GM12864 (cell line): Measurements from ENCODE around the gene SLC28A3.
A peak's percentile ranks its signal among the peaks of the same experiment; 100 is the strongest.

Source experiments
- DNase-seq: peaks from one replicate; pipeline ENCODE4 v3.0.0-alpha.2; 2011; ENCODE audit warnings: low read depth
- H3K4me3 ChIP-seq: 2 replicates; pipeline ENCODE4 v1.5.1; 2011; ENCODE audit warnings: mild to moderate bottlenecking, low read depth, low read length, control low read depth
- TF ChIP-seq, protein P1 (sequence below): IDR thresholded peaks from 2 replicates; pipeline ENCODE4 v1.5.1; 2011; ENCODE audit warnings: low read depth, mild to moderate bottlenecking, moderate library complexity, low read length, control low read depth, inconsistent platforms; ENCODE audit errors: missing control alignments

Gene SLC28A3

DNA sequence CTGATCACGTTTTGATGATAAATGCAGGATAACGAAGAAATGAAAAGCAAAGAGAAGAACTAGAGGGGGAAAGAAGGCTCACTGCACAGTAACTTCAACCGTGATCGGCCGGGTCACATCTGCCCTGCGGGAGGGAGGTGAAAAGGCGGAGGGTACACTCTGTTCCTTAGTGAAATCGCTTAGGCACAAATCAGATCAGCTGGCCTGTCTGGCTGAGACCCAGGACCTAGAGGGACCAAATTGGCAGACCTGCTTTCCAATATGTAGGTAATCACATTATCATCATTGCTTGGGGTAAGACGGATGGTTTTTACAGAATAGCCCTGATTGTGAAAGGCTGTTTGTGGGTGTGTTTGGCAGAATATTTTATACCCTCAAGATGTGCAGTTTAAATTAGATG, 82.2 kb downstream of the SLC28A3 start:
- H3K4me3 ChIP-seq = no peak overlapping the region
- no peak for DNase-seq
- TF ChIP-seq, protein P1, sequence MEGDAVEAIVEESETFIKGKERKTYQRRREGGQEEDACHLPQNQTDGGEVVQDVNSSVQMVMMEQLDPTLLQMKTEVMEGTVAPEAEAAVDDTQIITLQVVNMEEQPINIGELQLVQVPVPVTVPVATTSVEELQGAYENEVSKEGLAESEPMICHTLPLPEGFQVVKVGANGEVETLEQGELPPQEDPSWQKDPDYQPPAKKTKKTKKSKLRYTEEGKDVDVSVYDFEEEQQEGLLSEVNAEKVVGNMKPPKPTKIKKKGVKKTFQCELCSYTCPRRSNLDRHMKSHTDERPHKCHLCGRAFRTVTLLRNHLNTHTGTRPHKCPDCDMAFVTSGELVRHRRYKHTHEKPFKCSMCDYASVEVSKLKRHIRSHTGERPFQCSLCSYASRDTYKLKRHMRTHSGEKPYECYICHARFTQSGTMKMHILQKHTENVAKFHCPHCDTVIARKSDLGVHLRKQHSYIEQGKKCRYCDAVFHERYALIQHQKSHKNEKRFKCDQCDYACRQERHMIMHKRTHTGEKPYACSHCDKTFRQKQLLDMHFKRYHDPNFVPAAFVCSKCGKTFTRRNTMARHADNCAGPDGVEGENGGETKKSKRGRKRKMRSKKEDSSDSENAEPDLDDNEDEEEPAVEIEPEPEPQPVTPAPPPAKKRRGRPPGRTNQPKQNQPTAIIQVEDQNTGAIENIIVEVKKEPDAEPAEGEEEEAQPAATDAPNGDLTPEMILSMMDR = no peak

DNA sequence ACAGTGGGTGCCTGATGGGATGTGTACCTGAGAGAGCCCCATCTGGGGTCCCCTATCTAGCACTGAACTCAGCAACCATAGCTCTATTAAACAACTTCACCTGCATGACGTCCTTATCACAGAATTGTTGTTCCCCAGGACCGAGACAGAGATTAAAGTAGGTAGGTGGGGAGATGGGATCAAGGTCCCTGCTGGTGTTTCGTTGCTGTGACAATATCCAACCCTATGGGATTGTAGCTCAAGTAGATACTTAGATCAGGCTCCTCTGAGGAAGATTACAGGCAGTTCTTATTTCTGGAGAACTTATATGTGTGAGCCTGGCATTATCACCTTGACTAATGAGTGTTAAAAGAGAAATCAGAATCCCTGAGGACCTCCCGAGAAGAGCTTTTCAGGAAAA, 84.9 kb downstream of the SLC28A3 start:
- no peak for DNase-seq
- TF ChIP-seq, protein P1 = no peak

DNA sequence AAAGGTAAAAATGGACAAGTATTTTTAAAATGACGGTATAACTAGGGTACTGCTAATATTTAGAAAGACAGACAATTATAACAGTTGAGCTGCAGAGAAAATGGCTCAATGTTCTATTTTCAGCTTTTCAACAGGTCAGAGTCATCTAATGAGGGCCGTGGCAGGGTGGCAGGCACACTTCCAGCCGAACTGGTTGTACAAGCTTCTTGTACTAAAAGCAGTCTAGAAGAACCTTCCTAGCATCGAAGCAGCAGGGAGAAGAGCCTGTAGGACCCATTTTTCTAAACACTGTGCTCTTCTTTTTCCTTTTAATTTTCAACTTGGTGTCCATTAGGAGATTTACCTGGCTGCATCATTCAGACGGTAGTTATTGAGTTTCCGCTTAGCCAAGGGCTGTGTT, 85.6 kb downstream of the SLC28A3 start:
- TF ChIP-seq, protein P1 = no peak
- no peak overlapping the region for H3K4me3 ChIP-seq
- DNase-seq = no peak

More for the DNA sequence above, 84.9 kb downstream of the SLC28A3 start:
- no peak overlapping the region for H3K4me3 ChIP-seq

DNA sequence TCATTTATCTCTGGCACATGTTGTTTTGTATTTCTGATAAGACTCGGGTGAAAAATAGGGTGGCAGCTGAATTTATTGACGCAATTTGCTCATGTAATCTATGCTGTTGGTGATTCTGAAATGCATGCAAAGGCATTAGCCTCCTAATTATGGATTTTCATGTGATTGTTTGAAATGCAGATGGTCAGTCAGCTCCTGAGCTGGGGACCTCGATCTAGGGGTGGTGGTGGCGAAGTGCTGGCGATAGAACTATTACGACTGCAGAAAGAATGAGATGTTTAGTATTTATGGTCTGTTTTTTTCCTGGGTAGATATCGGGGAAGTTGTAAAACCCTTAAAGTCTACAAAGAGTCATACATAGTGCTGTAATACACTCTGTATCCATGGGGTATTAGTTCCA, 88.6 kb downstream of the SLC28A3 start:
- DNase-seq = no peak
- no peak overlapping the region for H3K4me3 ChIP-seq
- TF ChIP-seq, protein P1 = no peak

DNA sequence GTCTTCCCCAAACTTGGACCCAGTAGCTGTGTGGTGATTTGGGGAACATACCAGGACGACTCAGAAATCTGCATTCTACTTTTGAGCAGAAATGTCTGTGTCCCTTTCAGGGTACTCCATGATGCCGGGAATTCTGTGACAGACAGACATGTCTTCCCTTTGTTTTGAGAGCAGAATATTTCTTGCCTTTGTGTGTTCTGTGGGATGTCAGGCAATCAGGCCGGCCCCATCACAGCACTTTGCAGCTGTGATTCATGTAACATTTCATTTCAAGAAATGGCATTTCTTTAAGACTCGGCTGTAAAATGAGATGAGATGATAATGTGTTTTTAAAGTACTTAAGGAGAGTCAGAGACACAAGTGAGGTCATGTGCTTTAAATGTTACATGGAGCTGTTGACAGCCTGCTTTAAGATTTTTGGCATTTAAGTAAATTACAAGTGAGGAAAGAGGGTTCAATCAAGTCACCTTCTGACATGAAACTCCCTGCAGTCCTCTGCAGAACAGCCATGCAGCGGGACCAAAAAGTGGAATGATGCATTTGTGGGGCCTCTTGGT, 98.7 kb downstream of the SLC28A3 start:
- TF ChIP-seq, protein P1 = no peak
- H3K4me3 ChIP-seq = no peak overlapping the region
- no peak for DNase-seq

DNA sequence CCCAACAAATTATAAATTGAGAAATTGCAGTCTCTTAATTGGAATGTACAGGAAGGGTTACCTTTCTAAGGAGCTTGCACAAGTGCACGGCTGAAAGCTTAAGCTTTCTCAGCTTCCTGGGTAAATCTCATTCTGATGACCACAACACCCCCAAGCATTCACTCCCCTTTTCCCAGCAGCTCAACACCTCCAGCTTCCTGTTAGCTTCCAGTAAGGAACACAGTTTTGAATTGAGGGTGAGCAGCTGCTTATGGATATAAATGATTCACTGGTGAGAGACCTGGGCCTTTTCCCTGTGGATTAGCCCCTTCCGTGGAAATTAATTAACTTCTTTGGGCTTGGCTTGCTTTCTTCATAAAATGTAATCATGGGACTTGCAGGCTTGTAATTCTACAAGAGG, 101.2 kb downstream of the SLC28A3 start:
- H3K4me3 ChIP-seq = no peak overlapping the region
- TF ChIP-seq, protein P1 = no peak
- DNase-seq = no peak

DNA sequence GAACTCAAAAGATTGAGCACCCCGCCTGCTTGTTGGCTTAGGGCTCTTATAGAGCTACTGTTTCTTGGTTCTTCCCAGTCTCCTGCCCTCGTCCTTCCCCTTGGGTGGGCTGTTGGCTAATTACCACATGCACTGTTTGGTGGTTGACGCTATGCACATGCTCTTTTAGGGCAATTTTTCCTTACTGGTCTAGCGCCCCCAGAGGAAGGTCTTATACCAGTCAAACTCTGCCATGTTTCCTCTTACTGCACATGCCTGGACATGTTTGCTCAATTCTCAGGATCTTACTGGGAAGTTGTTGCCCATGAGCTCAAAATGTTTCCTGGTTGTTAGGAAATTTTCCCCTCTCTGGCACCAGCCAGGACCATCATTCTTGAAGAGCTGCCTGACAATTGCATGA, 101.9 kb downstream of the SLC28A3 start:
- DNase-seq = no peak
- TF ChIP-seq, protein P1 = peak; percentile 37
- H3K4me3 ChIP-seq = no peak overlapping the region
